Measurements from ENCODE around the gene HSPB9. TPM values are rescaled to one million over a fixed set of nuclear protein-coding genes. Genes with fewer than 3 reads are reported as not detected.

The HSPB9 gene
- total RNA-seq, 4 donors from 2014 or later, result 0.33 TPM; not detected in 3

GRCh38 chr17:42166196-42166763 lies 43.7 kb downstream of the HSPB9 start:
- no peaks in the 10 kb centered on the region for H3K36me3 ChIP-seq
- no peaks in the 10 kb centered on the region for H3K9me3 ChIP-seq
- 82 to 94% methylated on average over 13 of the region's 19 CpGs for WGBS, 2 donors
- H3K27ac ChIP-seq, result no peak overlapping the region
- intact Hi-C loops (cut with DNase I), result no loop called here
- no peak for DNase-seq
- H3K4me3 ChIP-seq (replicated peaks in 1 of 3), result no peak overlapping the region
- TF ChIP-seq POLR2A (IDR thresholded peaks at IDR 0.05), result no peak
- TF ChIP-seq, protein P1, sequence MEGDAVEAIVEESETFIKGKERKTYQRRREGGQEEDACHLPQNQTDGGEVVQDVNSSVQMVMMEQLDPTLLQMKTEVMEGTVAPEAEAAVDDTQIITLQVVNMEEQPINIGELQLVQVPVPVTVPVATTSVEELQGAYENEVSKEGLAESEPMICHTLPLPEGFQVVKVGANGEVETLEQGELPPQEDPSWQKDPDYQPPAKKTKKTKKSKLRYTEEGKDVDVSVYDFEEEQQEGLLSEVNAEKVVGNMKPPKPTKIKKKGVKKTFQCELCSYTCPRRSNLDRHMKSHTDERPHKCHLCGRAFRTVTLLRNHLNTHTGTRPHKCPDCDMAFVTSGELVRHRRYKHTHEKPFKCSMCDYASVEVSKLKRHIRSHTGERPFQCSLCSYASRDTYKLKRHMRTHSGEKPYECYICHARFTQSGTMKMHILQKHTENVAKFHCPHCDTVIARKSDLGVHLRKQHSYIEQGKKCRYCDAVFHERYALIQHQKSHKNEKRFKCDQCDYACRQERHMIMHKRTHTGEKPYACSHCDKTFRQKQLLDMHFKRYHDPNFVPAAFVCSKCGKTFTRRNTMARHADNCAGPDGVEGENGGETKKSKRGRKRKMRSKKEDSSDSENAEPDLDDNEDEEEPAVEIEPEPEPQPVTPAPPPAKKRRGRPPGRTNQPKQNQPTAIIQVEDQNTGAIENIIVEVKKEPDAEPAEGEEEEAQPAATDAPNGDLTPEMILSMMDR (IDR thresholded peaks at IDR 0.05), result no peak
- H3K4me1 ChIP-seq, result no peaks in the 10 kb centered on the region
- no peaks in the 10 kb centered on the region for H3K27me3 ChIP-seq

- 93 to 95% methylated on average over 8 of the region's 8 CpGs for WGBS, 2 donors
Observed at GRCh38 chr17:42167807-42168206, 45.2 kb downstream of the HSPB9 start.

GRCh38 chr17:42169351-42169750 lies 46.7 kb downstream of the HSPB9 start:
- intact Hi-C loops (cut with DNase I), result no loop called here
- H3K27me3 ChIP-seq, result no peaks in the 10 kb centered on the region
- no peaks in the 10 kb centered on the region for H3K9me3 ChIP-seq
- no peak overlapping the region for H3K4me3 ChIP-seq (replicated peaks in 1 of 3)
- H3K27ac ChIP-seq, result no peak overlapping the region
- H3K4me1 ChIP-seq, result no peaks in the 10 kb centered on the region
- no peaks in the 10 kb centered on the region for H3K36me3 ChIP-seq
- no peak for DNase-seq
- TF ChIP-seq, protein P1 (IDR thresholded peaks at IDR 0.05), result no peak
- no peak for TF ChIP-seq POLR2A (IDR thresholded peaks at IDR 0.05)
- 91 to 97% methylated on average over 23 to 24 of the region's 29 CpGs for whole genome bisulfite sequencing, 2 donors

More at GRCh38 chr17:42167807-42168206, 45.2 kb downstream of the HSPB9 start:
- Histone ChIP-seq H3K27ac (no peak overlapping the region), H3K4me1 (no peaks in the 10 kb centered on the region), H3K4me3 (replicated peaks in 1 of 3) (no peak overlapping the region), H3K9me3 (no peaks in the 10 kb centered on the region), H3K36me3 (no peaks in the 10 kb centered on the region), H3K27me3 (no peaks in the 10 kb centered on the region)
- DNase-seq, result no peak
- no peak for TF ChIP-seq POLR2A (IDR thresholded peaks at IDR 0.05)
- TF ChIP-seq, protein P1 (IDR thresholded peaks at IDR 0.05), result no peak
- intact Hi-C loops (cut with DNase I), result no loop called here

- H3K27ac ChIP-seq, result no peak overlapping the region
- H3K27me3 ChIP-seq, result no peaks in the 10 kb centered on the region
- H3K4me3 ChIP-seq (replicated peaks in 1 of 3), result no peak overlapping the region
- H3K36me3 ChIP-seq, result no peaks in the 10 kb centered on the region
- no peaks in the 10 kb centered on the region for H3K9me3 ChIP-seq
- WGBS, 2 donors, result 39 to 72% methylated on average over 10 to 11 of the region's 11 CpGs
- intact Hi-C loops (cut with DNase I), result no loop called here
- H3K4me1 ChIP-seq, result no peaks in the 10 kb centered on the region
- TF ChIP-seq, protein P1 (IDR thresholded peaks at IDR 0.05), result no peak
- TF ChIP-seq POLR2A (IDR thresholded peaks at IDR 0.05), result no peak
- no peak for DNase-seq
Observed at GRCh38 chr17:42171831-42172230, 49.2 kb downstream of the HSPB9 start.

Other genes with a start within 250 kb of the HSPB9 start
- gene ACLY, start 203.9 kb upstream of the HSPB9 start, total RNA-seq, result 10 to 100 TPM; 62.6 to 85.2 (median 78.8) TPM
- gene ODAD4, start 192.2 kb upstream of the HSPB9 start, total RNA-seq, result 1 to 10 TPM; 3.0 to 8.2 (median 3.8) TPM
- gene CNP, start 156.0 kb upstream of the HSPB9 start, total RNA-seq, result 10 to 100 TPM; 41.8 to 65.2 (median 53.8) TPM
- gene DNAJC7, start 105.4 kb upstream of the HSPB9 start, total RNA-seq, result 10 to 100 TPM; 62.6 to 84.0 (median 65.6) TPM
- 10 to 100 TPM; 23.6 to 34.6 (median 26.6) TPM for gene NKIRAS2, start 102.7 kb upstream of the HSPB9 start, total RNA-seq
- 1 to 10 TPM; 1.2 to 3.7 (median 2.1) TPM for gene C17orf113, start 72.2 kb upstream of the HSPB9 start, total RNA-seq
- under 1 TPM in 2 of 4 donors, not detected in 2; 0.22 to 0.54 TPM for gene ZNF385C, start 24.3 kb upstream of the HSPB9 start, total RNA-seq
- 10 to 100 TPM in 2 of 4 donors, 1 to 10 TPM in 2; 6.4 to 12.9 (median 9.7) TPM for gene DHX58, start 10.1 kb upstream of the HSPB9 start, total RNA-seq
- gene KAT2A, start 1.4 kb upstream of the HSPB9 start, total RNA-seq, result 10 to 100 TPM; 14.2 to 37.9 (median 23.3) TPM
- gene RAB5C, start 32.2 kb downstream of the HSPB9 start, total RNA-seq, result 100 to 1,000 TPM; 116 to 208 (median 147) TPM
- gene KCNH4, start 58.3 kb downstream of the HSPB9 start, total RNA-seq, result not detected
- not detected for gene HCRT, start 62.6 kb downstream of the HSPB9 start, total RNA-seq
- 100 to 1,000 TPM in 2 of 4 donors, 10 to 100 TPM in 2; 48.4 to 254 (median 95.9) TPM for gene GHDC, start 71.7 kb downstream of the HSPB9 start, total RNA-seq
- gene STAT5B, start 153.6 kb downstream of the HSPB9 start, total RNA-seq, result 10 to 100 TPM; 57.6 to 72.6 (median 63.3) TPM
- 10 to 100 TPM; 31.9 to 46.1 (median 34.0) TPM for gene STAT5A, start 165.7 kb downstream of the HSPB9 start, total RNA-seq